SK-N-SH (cell line): Measurements from ENCODE around the gene RFT1. TPM values are rescaled to one million over a fixed set of nuclear protein-coding genes. Genes with fewer than 3 reads are reported as not detected.

Experiments used
- CTCF ChIA-PET: fragments of 300-600, 350-600 bp; formaldehyde crosslinking; extraction: SDS; loops from one replicate; lab custom pipeline; 2021; lab: Yijun Ruan, JAX
- POLR2A ChIA-PET: fragments of 350-600 bp; sonication (Branson Sonifier 250); formaldehyde crosslinking; extraction: SDS; loops from one replicate; lab custom pipeline; 2020; ENCODE audit warnings: antibody characterized with exemption, inconsistent platforms; lab: Yijun Ruan, JAX
- DNase-seq: peaks from one replicate; pipeline ENCODE4 v3.0.0; 2012
- H2AFZ ChIP-seq: fragments of 200-600 bp; sonication (generic); 2 replicates; pipeline ENCODE4 v1.8.1; 2016; ENCODE audit warnings: antibody characterized with exemption, mild to moderate bottlenecking, low read depth
- H3F3A ChIP-seq: fragments of 200-600 bp; sonication (generic); replicated peaks from 2 replicates; pipeline ENCODE3; 2016; ENCODE audit warnings: antibody characterized with exemption, mild to moderate bottlenecking; ENCODE audit not compliant: insufficient read depth
- H3K27ac ChIP-seq, 2 experiments: fragments of 200-500 bp in 1 of 2; fragments of 200-600 bp in 1 of 2; sonication (Bioruptor generic) in 1 of 2; sonication (generic), shearing (Covaris generic) in 1 of 2; 2 replicates each; pipeline versions ENCODE4 v1.5.1 to v1.6.1; 2014 to 2016; ENCODE audit warnings: low read depth in 2 of 2, inconsistent platforms in 1 of 2, low read length in 1 of 2, mild to moderate bottlenecking in 1 of 2, mixed read lengths in 1 of 2
- H3K27me3 ChIP-seq: fragments of 200-600 bp; sonication (generic), shearing (Covaris generic); 2 replicates; pipeline ENCODE4 v1.6.1; 2016; ENCODE audit warnings: mixed run types; ENCODE audit not compliant: insufficient read depth
- H3K36me3 ChIP-seq, 2 experiments: fragments of 200-500 bp in 1 of 2; fragments of 200-600 bp in 1 of 2; sonication (Bioruptor generic) in 1 of 2; sonication (generic) in 1 of 2; replicated peaks in 1 of 2; 2 replicates each; pipeline versions ENCODE3 to v1.5.1; 2014 to 2016; ENCODE audit warnings: low read length in 1 of 2, mild to moderate bottlenecking in 1 of 2; ENCODE audit not compliant: insufficient read depth in 2 of 2, control insufficient read depth in 1 of 2
- H3K4me1 ChIP-seq, 2 experiments: fragments of 200-500 bp in 1 of 2; fragments of 200-600 bp in 1 of 2; sonication (Bioruptor generic) in 1 of 2; sonication (generic), shearing (Covaris generic) in 1 of 2; 2 replicates each; pipeline versions ENCODE4 v1.5.1 to v1.6.1; 2014 to 2016; ENCODE audit warnings: low read depth in 1 of 2, low read length in 1 of 2, mixed run types in 1 of 2; ENCODE audit not compliant: insufficient read depth in 2 of 2, control insufficient read depth in 1 of 2
- H3K4me2 ChIP-seq: fragments of 200-600 bp; sonication (generic), shearing (Covaris generic); 2 replicates; pipeline ENCODE4 v1.6.1; 2017; ENCODE audit warnings: mixed run types
- H3K4me3 ChIP-seq, 2 experiments: fragments of 200-500 bp in 1 of 2; fragments of 200-600 bp in 1 of 2; sonication (Bioruptor generic) in 1 of 2; sonication (generic), shearing (Covaris generic) in 1 of 2; 2 replicates each; pipeline versions ENCODE4 v1.5.1 to v1.8.1; 2014 to 2016; ENCODE audit warnings: low read depth in 2 of 2, inconsistent platforms in 1 of 2, low read length in 1 of 2, mild to moderate bottlenecking in 1 of 2, mixed read lengths in 1 of 2, moderate library complexity in 1 of 2
- H3K79me2 ChIP-seq: fragments of 200-600 bp; sonication (generic); 2 replicates; pipeline ENCODE4 v1.8.1; 2017; ENCODE audit warnings: mild to moderate bottlenecking; ENCODE audit not compliant: insufficient read depth
- H3K9ac ChIP-seq: fragments of 200-600 bp; sonication (generic); 2 replicates; pipeline ENCODE4 v1.6.1; 2017; ENCODE audit warnings: mixed run types
- H3K9me2 ChIP-seq: fragments of 200-600 bp; sonication (generic); 2 replicates; pipeline ENCODE4 v1.6.1; 2017; ENCODE audit warnings: mixed run types
- H3K9me3 ChIP-seq: fragments of 200-600 bp; sonication (generic); 2 replicates; pipeline ENCODE4 v1.6.1; 2017; ENCODE audit warnings: mixed run types, mild to moderate bottlenecking, moderate library complexity
- H4K20me1 ChIP-seq: fragments of 200-600 bp; sonication (generic); 2 replicates; pipeline ENCODE4 v1.6.1; 2017; ENCODE audit warnings: mild to moderate bottlenecking, mixed run types; ENCODE audit not compliant: insufficient read depth
- EZH2phosphoT487 ChIP-seq: fragments of 200-600 bp; sonication (generic); IDR thresholded peaks from 2 replicates; pipeline ENCODE4 v1.6.1; 2017; ENCODE audit warnings: low read depth, mixed run types, mild to moderate bottlenecking, antibody characterized with exemption, moderate library complexity, borderline replicate concordance
- FOSL2 ChIP-seq: IDR thresholded peaks from 2 replicates; pipeline ENCODE4 v1.4.0; 2012; ENCODE audit warnings: low read depth, mild to moderate bottlenecking, moderate library complexity, borderline replicate concordance
- FOXM1 ChIP-seq: IDR thresholded peaks from 2 replicates; pipeline ENCODE4 v1.4.0; 2012; ENCODE audit warnings: low read depth, mild to moderate bottlenecking
- GABPA ChIP-seq: IDR thresholded peaks from 2 replicates; pipeline ENCODE4 v1.4.0; 2012; ENCODE audit warnings: low read depth, mild to moderate bottlenecking
- GATA2 ChIP-seq: sonication (generic); formaldehyde crosslinking; IDR thresholded peaks from 2 replicates; pipeline ENCODE4 v1.5.0; 2020; ENCODE audit warnings: mild to moderate bottlenecking, missing genetic modification reagents
- MAX ChIP-seq: IDR thresholded peaks from 2 replicates; pipeline ENCODE4 v1.4.0; 2012; ENCODE audit warnings: low read depth
- MEF2A ChIP-seq: IDR thresholded peaks from 2 replicates; pipeline ENCODE4 v1.4.0; 2012; ENCODE audit warnings: low read depth, borderline replicate concordance
- PBX3 ChIP-seq: IDR thresholded peaks from 2 replicates; pipeline ENCODE4; 2012
- POLR2AphosphoS5 ChIP-seq: IDR thresholded peaks from 2 replicates; pipeline ENCODE4 v1.6.1; 2012; ENCODE audit warnings: low read depth, low read length
- SMC3 ChIP-seq: IDR thresholded peaks from 2 replicates; pipeline ENCODE4 v1.6.1; 2012; ENCODE audit warnings: low read depth, low read length, improper control_type of control experiment
- TEAD4 ChIP-seq: IDR thresholded peaks from 2 replicates; pipeline ENCODE4 v1.4.0; 2012; ENCODE audit warnings: mild to moderate bottlenecking, borderline replicate concordance; ENCODE audit not compliant: insufficient read depth
- USF1 ChIP-seq: IDR thresholded peaks from 2 replicates; pipeline ENCODE4 v1.4.0; 2012; ENCODE audit warnings: low read depth, borderline replicate concordance
- WGBS: methylation state at CpG from one replicate; pipeline ENCODE4 v1.1.6; 2017; ENCODE audit warnings: low lambda C conversion rate; 5-methylcytosine and 5-hydroxymethylcytosine counted together
- polyA plus RNA-seq, 3 experiments: library from polyadenylated mRNA; depleted of rRNA; stranded (reverse); fragments of >200 nt; gene quantifications; 2 replicates each; pipeline ENCODE4 v1.2.3, GENCODE V29; 2012
- TF ChIP-seq, protein P1 (sequence below): IDR thresholded peaks from 2 replicates; pipeline ENCODE4 v1.4.0; 2012; ENCODE audit warnings: low read depth, borderline replicate concordance

Gene RFT1
- polyA plus RNA-seq, 1 of the 3 experiments (the other 2 are of a cell fraction), result 13.8 TPM

GRCh38 chr3:53067567-53067966, 62.7 kb downstream of the RFT1 start:
- H4K20me1 ChIP-seq, result no peaks in the 10 kb centered on the region
- CTCF ChIA-PET, result interaction anchor here (0.8 to 1.3 kb wide), 3 partner anchors 16 to 217 kb away, joined by 3 to 4 read pairs (median 3); no protein-coding TSS in a partner anchor
- POLR2A ChIA-PET, result no interaction called here
- no peaks in the 10 kb centered on the region for H3K9me2 ChIP-seq
- peaks cover 0 to 9% of the 10 kb centered on the region in 2 experiments; a peak in 1 of 4 replicates for H3K4me1 ChIP-seq
- DNase-seq, result no peak
- no peaks in the 10 kb centered on the region for H3K27me3 ChIP-seq
- H3K36me3 ChIP-seq, result no peaks in the 10 kb centered on the region
- no peak overlapping the region for H3K27ac ChIP-seq
- no peaks in the 10 kb centered on the region for H3K79me2 ChIP-seq
- H3K9me3 ChIP-seq, result no peaks in the 10 kb centered on the region
- H3K9ac ChIP-seq, result no peak overlapping the region
- TF ChIP-seq FOSL2 (no peak), MAX (no peak), TEAD4 (no peak), POLR2AphosphoS5 (no peak), USF1 (no peak), GATA2 (no peak), SMC3 (no peak), MEF2A (no peak), PBX3 (no peak), EZH2phosphoT487 (no peak), GABPA (no peak), FOXM1 (no peak)
- TF ChIP-seq, protein P1, sequence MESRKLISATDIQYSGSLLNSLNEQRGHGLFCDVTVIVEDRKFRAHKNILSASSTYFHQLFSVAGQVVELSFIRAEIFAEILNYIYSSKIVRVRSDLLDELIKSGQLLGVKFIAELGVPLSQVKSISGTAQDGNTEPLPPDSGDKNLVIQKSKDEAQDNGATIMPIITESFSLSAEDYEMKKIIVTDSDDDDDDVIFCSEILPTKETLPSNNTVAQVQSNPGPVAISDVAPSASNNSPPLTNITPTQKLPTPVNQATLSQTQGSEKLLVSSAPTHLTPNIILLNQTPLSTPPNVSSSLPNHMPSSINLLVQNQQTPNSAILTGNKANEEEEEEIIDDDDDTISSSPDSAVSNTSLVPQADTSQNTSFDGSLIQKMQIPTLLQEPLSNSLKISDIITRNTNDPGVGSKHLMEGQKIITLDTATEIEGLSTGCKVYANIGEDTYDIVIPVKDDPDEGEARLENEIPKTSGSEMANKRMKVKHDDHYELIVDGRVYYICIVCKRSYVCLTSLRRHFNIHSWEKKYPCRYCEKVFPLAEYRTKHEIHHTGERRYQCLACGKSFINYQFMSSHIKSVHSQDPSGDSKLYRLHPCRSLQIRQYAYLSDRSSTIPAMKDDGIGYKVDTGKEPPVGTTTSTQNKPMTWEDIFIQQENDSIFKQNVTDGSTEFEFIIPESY, result no peak
- no peak overlapping the region for H3K4me2 ChIP-seq
- H3K4me3 ChIP-seq, result no peak overlapping the region
- WGBS, result 74% methylated on average over 3 of the region's 3 CpGs
- no peak overlapping the region for H2AFZ ChIP-seq
- no peaks in the 10 kb centered on the region for H3F3A ChIP-seq
